ENCODE data around the gene CIC. TPM values are rescaled to one million over a fixed set of nuclear protein-coding genes. Genes with fewer than 3 reads are reported as not detected.

CIC gene
- total and polyA plus RNA-seq, 2 of the 13 experiments (the other 11 are each of a cell fraction or from before 2014, with no cell fraction given), result 5.9 to 8.0 TPM

DNA sequence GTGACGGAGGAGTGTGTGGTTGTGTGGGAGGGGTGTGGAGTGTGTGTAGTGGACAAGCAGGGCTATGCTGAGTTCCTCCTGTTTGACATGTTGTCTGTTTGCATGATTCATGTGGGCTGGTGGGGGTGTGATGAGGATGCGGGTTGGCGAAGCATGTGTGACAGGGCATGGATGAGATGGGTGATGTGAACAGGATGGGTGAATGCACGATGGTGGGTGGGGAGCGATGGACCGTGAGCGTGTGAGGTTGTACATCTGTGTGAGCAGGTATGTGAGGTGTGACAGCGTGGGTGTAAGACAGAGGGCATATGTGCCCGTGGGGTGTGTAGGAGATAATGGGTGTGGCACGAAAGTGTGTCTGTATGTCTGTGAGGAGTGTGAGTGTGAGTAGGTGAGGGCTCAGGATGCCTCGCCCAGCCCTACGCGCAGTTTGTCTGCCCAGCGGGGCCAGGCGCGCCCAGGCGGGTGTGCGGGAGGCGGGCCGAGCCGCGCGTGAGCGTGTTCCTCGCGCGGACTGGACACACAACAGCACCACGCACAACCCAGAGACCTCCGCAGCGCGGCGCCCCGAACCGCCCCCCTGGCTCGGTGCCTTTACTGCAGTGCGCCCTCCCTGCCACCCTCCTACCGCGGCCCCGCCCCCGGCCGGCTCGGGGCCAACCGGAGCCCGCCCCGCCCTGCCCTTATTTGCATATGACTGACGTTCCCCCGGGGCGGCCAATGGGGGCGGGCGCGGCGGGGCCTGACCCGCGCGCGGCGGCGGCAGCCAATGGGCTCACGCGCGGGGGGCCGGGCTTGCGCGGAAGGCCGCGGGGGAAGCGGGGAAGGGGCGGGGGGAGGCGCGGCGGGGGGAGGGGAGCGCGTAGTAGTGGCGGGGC lies 14.4 kb downstream of the CIC start (continued):
- no peak for TF ChIP-seq ZBTB3 (CRISPR knock-in tag; IDR thresholded peaks at IDR 0.05; ENCODE audit: borderline replicate concordance, low read depth)
- TF ChIP-seq ZNF253 (CRISPR knock-in tag; IDR thresholded peaks at IDR 0.05; ENCODE audit: borderline replicate concordance), result no peak
- no peak for TF ChIP-seq MZF1 (CRISPR knock-in tag; IDR thresholded peaks at IDR 0.05; ENCODE audit: borderline replicate concordance)
- no peak for TF ChIP-seq U2AF2 (IDR thresholded peaks at IDR 0.05; ENCODE audit: low read depth, low read length)
- TF ChIP-seq ZNF644 (CRISPR knock-in tag; IDR thresholded peaks at IDR 0.05; ENCODE audit: low read depth), result no peak
- no peak for TF ChIP-seq CEBPB (IDR thresholded peaks at IDR 0.05; ENCODE audit: borderline replicate concordance, low read depth, low read length)
- TF ChIP-seq AKAP8 (CRISPR knock-in tag; IDR thresholded peaks at IDR 0.05), result peak; percentile 79
- no peak for TF ChIP-seq MEF2D (CRISPR knock-in tag; IDR thresholded peaks at IDR 0.05)
- TF ChIP-seq ARHGAP35 (CRISPR knock-in tag; IDR thresholded peaks at IDR 0.05; ENCODE audit: borderline replicate concordance), result no peak
- TF ChIP-seq ZFP82 (CRISPR knock-in tag; IDR thresholded peaks at IDR 0.05; ENCODE audit: borderline replicate concordance), result no peak; the same call in 1 of the 2 replicates
- no peak for TF ChIP-seq ZFYVE20 (CRISPR knock-in tag; IDR thresholded peaks at IDR 0.05; ENCODE audit: borderline replicate concordance, low read depth)
- TF ChIP-seq, protein P1, sequence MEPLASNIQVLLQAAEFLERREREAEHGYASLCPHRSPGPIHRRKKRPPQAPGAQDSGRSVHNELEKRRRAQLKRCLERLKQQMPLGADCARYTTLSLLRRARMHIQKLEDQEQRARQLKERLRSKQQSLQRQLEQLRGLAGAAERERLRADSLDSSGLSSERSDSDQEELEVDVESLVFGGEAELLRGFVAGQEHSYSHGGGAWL (CRISPR knock-in tag; IDR thresholded peaks at IDR 0.05), result 0 out of 2 replicates have a peak, but pooled peaks have one; percentile 42
- no peak for TF ChIP-seq ELF3 (CRISPR knock-in tag; IDR thresholded peaks at IDR 0.05)
- no peak for TF ChIP-seq NFE2L1 (CRISPR knock-in tag; IDR thresholded peaks at IDR 0.05; ENCODE audit: borderline replicate concordance)
- TF ChIP-seq ZNF629 (CRISPR knock-in tag; conservative IDR thresholded peaks at IDR 0.05), result no peak
- TF ChIP-seq ZNF652 (CRISPR knock-in tag; IDR thresholded peaks at IDR 0.05; ENCODE audit: borderline replicate concordance, low read depth), result no peak
- TF ChIP-seq RBM22 (optimal IDR thresholded peaks at IDR 0.05; ENCODE audit: low read length), result no peak
- no peak for TF ChIP-seq RBAK (CRISPR knock-in tag; IDR thresholded peaks at IDR 0.05)
- TF ChIP-seq HNRNPLL (IDR thresholded peaks at IDR 0.05; ENCODE audit: low read depth, low read length, poor library complexity, severe bottlenecking), result no peak
- TF ChIP-seq ZNF709 (CRISPR knock-in tag; IDR thresholded peaks at IDR 0.05), result no peak
- TF ChIP-seq, protein P2, sequence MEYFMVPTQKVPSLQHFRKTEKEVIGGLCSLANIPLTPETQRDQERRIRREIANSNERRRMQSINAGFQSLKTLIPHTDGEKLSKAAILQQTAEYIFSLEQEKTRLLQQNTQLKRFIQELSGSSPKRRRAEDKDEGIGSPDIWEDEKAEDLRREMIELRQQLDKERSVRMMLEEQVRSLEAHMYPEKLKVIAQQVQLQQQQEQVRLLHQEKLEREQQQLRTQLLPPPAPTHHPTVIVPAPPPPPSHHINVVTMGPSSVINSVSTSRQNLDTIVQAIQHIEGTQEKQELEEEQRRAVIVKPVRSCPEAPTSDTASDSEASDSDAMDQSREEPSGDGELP (IDR thresholded peaks at IDR 0.05; ENCODE audit: borderline replicate concordance, low read depth), result no peak
- TF ChIP-seq, protein P3, sequence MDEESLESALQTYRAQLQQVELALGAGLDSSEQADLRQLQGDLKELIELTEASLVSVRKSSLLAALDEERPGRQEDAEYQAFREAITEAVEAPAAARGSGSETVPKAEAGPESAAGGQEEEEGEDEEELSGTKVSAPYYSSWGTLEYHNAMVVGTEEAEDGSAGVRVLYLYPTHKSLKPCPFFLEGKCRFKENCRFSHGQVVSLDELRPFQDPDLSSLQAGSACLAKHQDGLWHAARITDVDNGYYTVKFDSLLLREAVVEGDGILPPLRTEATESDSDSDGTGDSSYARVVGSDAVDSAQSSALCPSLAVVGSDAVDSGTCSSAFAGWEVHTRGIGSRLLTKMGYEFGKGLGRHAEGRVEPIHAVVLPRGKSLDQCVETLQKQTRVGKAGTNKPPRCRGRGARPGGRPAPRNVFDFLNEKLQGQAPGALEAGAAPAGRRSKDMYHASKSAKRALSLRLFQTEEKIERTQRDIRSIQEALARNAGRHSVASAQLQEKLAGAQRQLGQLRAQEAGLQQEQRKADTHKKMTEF (CRISPR knock-in tag; IDR thresholded peaks at IDR 0.05), result peak; percentile 54; the same call in 1 of the 2 replicates
- TF ChIP-seq NCOA2 (CRISPR knock-in tag; IDR thresholded peaks at IDR 0.05), result no peak
- TF ChIP-seq ZNF567 (CRISPR knock-in tag; IDR thresholded peaks at IDR 0.05; ENCODE audit: borderline replicate concordance), result no peak
- TF ChIP-seq SRSF4 (IDR thresholded peaks at IDR 0.05; ENCODE audit: low read depth, low read length, poor library complexity, severe bottlenecking), result no peak
- TF ChIP-seq, protein P4, sequence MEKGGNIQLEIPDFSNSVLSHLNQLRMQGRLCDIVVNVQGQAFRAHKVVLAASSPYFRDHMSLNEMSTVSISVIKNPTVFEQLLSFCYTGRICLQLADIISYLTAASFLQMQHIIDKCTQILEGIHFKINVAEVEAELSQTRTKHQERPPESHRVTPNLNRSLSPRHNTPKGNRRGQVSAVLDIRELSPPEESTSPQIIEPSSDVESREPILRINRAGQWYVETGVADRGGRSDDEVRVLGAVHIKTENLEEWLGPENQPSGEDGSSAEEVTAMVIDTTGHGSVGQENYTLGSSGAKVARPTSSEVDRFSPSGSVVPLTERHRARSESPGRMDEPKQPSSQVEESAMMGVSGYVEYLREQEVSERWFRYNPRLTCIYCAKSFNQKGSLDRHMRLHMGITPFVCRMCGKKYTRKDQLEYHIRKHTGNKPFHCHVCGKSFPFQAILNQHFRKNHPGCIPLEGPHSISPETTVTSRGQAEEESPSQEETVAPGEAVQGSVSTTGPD (CRISPR knock-in tag; IDR thresholded peaks at IDR 0.05), result no peak
